ENCODE data around the gene DAZL.

GRCh38 chr3:16607718-16608117 is 2.5 kb upstream of the DAZL start:
- TF ChIP-seq EZH2 (IDR thresholded peaks at IDR 0.05; ENCODE audit: borderline replicate concordance, low read length) (no peak), CTCF (conservative IDR thresholded peaks at IDR 0.05 in 1 of 2, IDR thresholded peaks at IDR 0.05 in 1 of 2; ENCODE audit: extremely low read depth in 1 of 2, insufficient read depth in 1 of 2, low read depth in 1 of 2, low read length in 2 of 2) (no peak)

All from mammary epithelial cell (primary cell).